ENCODE results near the gene PRR15.

The PRR15 gene

DNA sequence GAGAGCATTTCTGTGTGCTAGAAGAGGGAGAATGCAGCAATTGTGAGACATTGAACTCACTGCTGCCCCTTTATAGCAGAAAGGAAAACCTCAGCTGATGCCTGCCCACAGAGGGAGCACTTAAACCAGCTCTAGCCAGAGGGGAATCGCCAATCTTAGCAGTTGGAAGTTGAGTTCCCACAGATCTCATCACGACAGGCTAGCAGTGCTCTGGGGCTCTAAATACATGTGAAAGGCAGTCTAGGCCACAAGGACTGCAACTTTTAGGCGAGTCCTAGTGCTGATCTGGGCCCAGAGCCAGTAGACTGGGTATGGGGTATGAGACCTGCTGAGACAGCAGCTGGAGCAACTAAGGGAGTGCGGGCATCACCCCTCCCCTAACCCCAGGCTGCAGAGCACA, 25.2 kb upstream of the PRR15 start:
- Histone ChIP-seq H3K27ac (no peak overlapping the region), H3K4me3 (ENCODE audit: low read depth, low read length) (no peak overlapping the region), H3K27me3 (ENCODE audit: insufficient read depth, low read depth, severe bottlenecking) (no peaks in the 10 kb centered on the region), H3K9me3 (ENCODE audit: severe bottlenecking) (no peaks in the 10 kb centered on the region), H3K36me3 (no peaks in the 10 kb centered on the region)
- no peak for TF ChIP-seq CTCF (IDR thresholded peaks at IDR 0.05; ENCODE audit: low read depth, low read length)
- no peak for DNase-seq

DNA sequence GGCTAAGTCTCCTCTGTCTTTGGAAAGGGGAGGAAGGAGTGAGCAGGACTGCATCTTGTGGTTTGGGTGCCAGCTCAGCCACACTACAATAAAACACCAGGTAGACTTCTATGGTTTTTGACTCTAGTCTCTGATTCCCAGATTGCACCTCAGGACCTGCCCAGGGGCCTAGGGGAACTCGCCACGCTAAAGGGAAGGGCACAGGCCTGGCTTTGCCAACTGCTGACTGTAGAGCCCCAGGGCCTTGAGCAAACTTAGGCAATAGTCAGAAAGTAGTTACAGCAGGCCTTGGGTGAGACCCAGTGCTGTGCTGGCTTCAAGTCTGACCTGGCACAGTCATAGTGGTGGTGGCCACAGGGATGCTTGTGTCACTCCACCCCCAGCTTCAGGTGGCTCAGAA, 24.2 kb upstream of the PRR15 start:
- Histone ChIP-seq H3K4me3 (ENCODE audit: low read depth, low read length) (no peak overlapping the region), H3K9me3 (ENCODE audit: severe bottlenecking) (no peaks in the 10 kb centered on the region), H3K36me3 (no peaks in the 10 kb centered on the region), H3K27ac (no peak overlapping the region), H3K27me3 (ENCODE audit: insufficient read depth, low read depth, severe bottlenecking) (no peaks in the 10 kb centered on the region)
- TF ChIP-seq CTCF (IDR thresholded peaks at IDR 0.05; ENCODE audit: low read depth, low read length) = no peak
- DNase-seq = no peak

- no peaks in the 10 kb centered on the region for H3K27me3 ChIP-seq (ENCODE audit: insufficient read depth, low read depth, severe bottlenecking)
Observed at GRCh38 chr7:29547421-29547820, 16.2 kb upstream of the PRR15 start.

GRCh38 chr7:29548823-29549222, 14.8 kb upstream of the PRR15 start:
- Histone ChIP-seq H3K27me3 (ENCODE audit: insufficient read depth, low read depth, severe bottlenecking) (no peaks in the 10 kb centered on the region), H3K9me3 (ENCODE audit: severe bottlenecking) (no peaks in the 10 kb centered on the region), H3K4me3 (ENCODE audit: low read depth, low read length) (no peak overlapping the region), H3K27ac (no peak overlapping the region), H3K36me3 (no peaks in the 10 kb centered on the region)
- no peak for DNase-seq
- no peak for TF ChIP-seq CTCF (IDR thresholded peaks at IDR 0.05; ENCODE audit: low read depth, low read length)

More at GRCh38 chr7:29547421-29547820, 16.2 kb upstream of the PRR15 start:
- no peaks in the 10 kb centered on the region for H3K9me3 ChIP-seq (ENCODE audit: severe bottlenecking)
- H3K27ac ChIP-seq = no peak overlapping the region
- no peak for TF ChIP-seq CTCF (IDR thresholded peaks at IDR 0.05; ENCODE audit: low read depth, low read length)
- H3K4me3 ChIP-seq (ENCODE audit: low read depth, low read length) = no peak overlapping the region
- no peaks in the 10 kb centered on the region for H3K36me3 ChIP-seq
- no peak for DNase-seq

GRCh38 chr7:29552392-29552791, 11.2 kb upstream of the PRR15 start:
- Histone ChIP-seq H3K27me3 (ENCODE audit: insufficient read depth, low read depth, severe bottlenecking) (no peaks in the 10 kb centered on the region), H3K27ac (no peak overlapping the region), H3K36me3 (no peaks in the 10 kb centered on the region), H3K9me3 (ENCODE audit: severe bottlenecking) (no peaks in the 10 kb centered on the region), H3K4me3 (ENCODE audit: low read depth, low read length) (no peak overlapping the region)
- no peak for TF ChIP-seq CTCF (IDR thresholded peaks at IDR 0.05; ENCODE audit: low read depth, low read length)
- DNase-seq = no peak

- Histone ChIP-seq H3K27ac (no peak overlapping the region), H3K36me3 (no peaks in the 10 kb centered on the region), H3K27me3 (ENCODE audit: insufficient read depth, low read depth, severe bottlenecking) (no peaks in the 10 kb centered on the region), H3K4me3 (ENCODE audit: low read depth, low read length) (no peak overlapping the region), H3K9me3 (ENCODE audit: severe bottlenecking) (no peaks in the 10 kb centered on the region)
- no peak for TF ChIP-seq CTCF (IDR thresholded peaks at IDR 0.05; ENCODE audit: low read depth, low read length)
- no peak for DNase-seq
Observed at GRCh38 chr7:29555061-29555460, 8.6 kb upstream of the PRR15 start.
